SK-N-MC (cell line): ENCODE results near the gene UNC50.

ENCODE experiments used
- EZH2 ChIP-seq: fragments of 200-600 bp; sonication (generic); IDR thresholded peaks from one replicate; pipeline ENCODE4 v1.6.1; 2017; ENCODE audit warnings: antibody characterized with exemption
- FOXP2 ChIP-seq: optimal IDR thresholded peaks from 2 replicates; pipeline ENCODE3; 2011; ENCODE audit warnings: mild to moderate bottlenecking, moderate library complexity; ENCODE audit not compliant: insufficient read depth; ENCODE audit errors: extremely low read length, control extremely low read depth
- POLR2AphosphoS5 ChIP-seq: IDR thresholded peaks from 2 replicates; pipeline ENCODE4 v1.6.1; 2012; ENCODE audit warnings: mild to moderate bottlenecking, low read depth, low read length, borderline replicate concordance

DNA sequence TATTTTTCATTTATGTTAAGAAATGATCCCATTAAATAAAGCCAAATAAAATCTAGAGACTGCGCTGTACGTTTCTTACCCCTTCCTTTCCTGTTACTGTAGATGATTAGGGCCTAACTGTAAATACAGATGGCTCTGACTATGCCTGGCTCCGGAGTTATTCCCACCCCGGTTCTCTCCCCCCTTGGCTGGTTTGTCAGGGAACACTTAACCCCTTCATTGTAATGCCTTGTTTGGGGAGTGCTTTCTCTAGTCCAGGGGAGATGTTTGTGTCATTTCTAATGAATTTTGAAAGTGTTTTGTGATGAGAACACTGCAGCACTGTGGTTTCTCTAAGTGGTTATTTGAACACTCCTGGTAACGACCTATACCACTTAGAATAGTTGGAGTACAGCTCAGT is 8.8 kb downstream of the UNC50 start:
- no peak for TF ChIP-seq POLR2AphosphoS5
- no peak for TF ChIP-seq EZH2
- TF ChIP-seq FOXP2, result no peak
